ENCODE measurements around the gene LSM7. TPM values are rescaled to one million over a fixed set of nuclear protein-coding genes. Genes with fewer than 3 reads are reported as not detected.

The LSM7 gene
- total and polyA plus RNA-seq, 2 experiments from 2014 or later, result 299 to 409 TPM

GRCh38 chr19:2360833-2361232 is 32.4 kb upstream of the LSM7 start:
- Histone ChIP-seq H3K79me2 (replicated peaks; ENCODE audit: insufficient read depth) (no peaks in the 10 kb centered on the region), H4K20me1 (replicated peaks; ENCODE audit: insufficient read depth) (no peaks in the 10 kb centered on the region), H2AFZ (no peak overlapping the region), H3K4me1 (ENCODE audit: insufficient read depth) (no peaks in the 10 kb centered on the region; the same call in 1 of the 2 replicates), H3F3A (replicated peaks; ENCODE audit: low read depth) (peaks cover 4% of the 10 kb centered on the region; the same call in 1 of the 2 replicates), H3K4me3 (no peak overlapping the region), H3K4me2 (no peak overlapping the region), H3K36me3 (ENCODE audit: insufficient read depth) (no peaks in the 10 kb centered on the region), H3K9me2 (ENCODE audit: insufficient read depth) (no peaks in the 10 kb centered on the region), H3K27me3 (ENCODE audit: insufficient read depth) (no peaks in the 10 kb centered on the region), H3K27ac (ENCODE audit: low read depth) (no peak overlapping the region)
- Mint-ChIP-seq H3K9me3 (no peaks in the 10 kb centered on the region; the same call in 2 of the 3 replicates), H3K27ac (no peak overlapping the region), H3K4me3 (peak overlapping the region; percentile 30; the same call in 2 of the 3 replicates), H3K27me3 (ENCODE audit: insufficient read depth, low read depth, poor library complexity) (peaks cover 12% of the 10 kb centered on the region), H3K36me3 (ENCODE audit: low read depth) (no peaks in the 10 kb centered on the region), H3K4me1 (peaks cover 5% of the 10 kb centered on the region)
- TF ChIP-seq EZH2 (IDR thresholded peaks at IDR 0.05; ENCODE audit: low read depth, unreplicated experiment), result no peak
- TF ChIP-seq ZNF462 (CRISPR knock-in tag; IDR thresholded peaks at IDR 0.05), result no peak
- no peak for TF ChIP-seq NANOG (IDR thresholded peaks at IDR 0.05; ENCODE audit: borderline replicate concordance)
- no peak for TF ChIP-seq CTCF (conservative IDR thresholded peaks at IDR 0.05; ENCODE audit: low read depth in 2 of 2)
- ATAC-seq, result peak; percentile 5; the same call in 1 of the 3 replicates
- DNase-seq (ENCODE audit: low spot score), result no peak

Measured in GM23338 (cell line).